ENCODE data around the gene CPEB3. TPM values are rescaled to one million over a fixed set of nuclear protein-coding genes. Genes with fewer than 3 reads are reported as not detected.

The CPEB3 gene
- total RNA-seq, 1 donor from 2014 or later: 1.1 TPM

- TF ChIP-seq, protein P1, sequence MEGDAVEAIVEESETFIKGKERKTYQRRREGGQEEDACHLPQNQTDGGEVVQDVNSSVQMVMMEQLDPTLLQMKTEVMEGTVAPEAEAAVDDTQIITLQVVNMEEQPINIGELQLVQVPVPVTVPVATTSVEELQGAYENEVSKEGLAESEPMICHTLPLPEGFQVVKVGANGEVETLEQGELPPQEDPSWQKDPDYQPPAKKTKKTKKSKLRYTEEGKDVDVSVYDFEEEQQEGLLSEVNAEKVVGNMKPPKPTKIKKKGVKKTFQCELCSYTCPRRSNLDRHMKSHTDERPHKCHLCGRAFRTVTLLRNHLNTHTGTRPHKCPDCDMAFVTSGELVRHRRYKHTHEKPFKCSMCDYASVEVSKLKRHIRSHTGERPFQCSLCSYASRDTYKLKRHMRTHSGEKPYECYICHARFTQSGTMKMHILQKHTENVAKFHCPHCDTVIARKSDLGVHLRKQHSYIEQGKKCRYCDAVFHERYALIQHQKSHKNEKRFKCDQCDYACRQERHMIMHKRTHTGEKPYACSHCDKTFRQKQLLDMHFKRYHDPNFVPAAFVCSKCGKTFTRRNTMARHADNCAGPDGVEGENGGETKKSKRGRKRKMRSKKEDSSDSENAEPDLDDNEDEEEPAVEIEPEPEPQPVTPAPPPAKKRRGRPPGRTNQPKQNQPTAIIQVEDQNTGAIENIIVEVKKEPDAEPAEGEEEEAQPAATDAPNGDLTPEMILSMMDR (IDR thresholded peaks at IDR 0.05): no peak
- peaks cover 11% of the 10 kb centered on the region for H3K4me1 Mint-ChIP-seq (ENCODE audit: low read depth)
- H3K27ac Mint-ChIP-seq (ENCODE audit: unreplicated experiment): no peak overlapping the region
- H3K4me3 Mint-ChIP-seq (ENCODE audit: unreplicated experiment): no peak overlapping the region
- H3K9me3 Mint-ChIP-seq (ENCODE audit: low read depth): no peaks in the 10 kb centered on the region
- DNase-seq (ENCODE audit: low spot score): no peak
- H3K36me3 Mint-ChIP-seq (ENCODE audit: low read depth): no peaks in the 10 kb centered on the region
- no peaks in the 10 kb centered on the region for H3K27me3 Mint-ChIP-seq (ENCODE audit: low read depth)
Observed at GRCh38 chr10:92265687-92266258, 25.1 kb downstream of the CPEB3 start.

DNA sequence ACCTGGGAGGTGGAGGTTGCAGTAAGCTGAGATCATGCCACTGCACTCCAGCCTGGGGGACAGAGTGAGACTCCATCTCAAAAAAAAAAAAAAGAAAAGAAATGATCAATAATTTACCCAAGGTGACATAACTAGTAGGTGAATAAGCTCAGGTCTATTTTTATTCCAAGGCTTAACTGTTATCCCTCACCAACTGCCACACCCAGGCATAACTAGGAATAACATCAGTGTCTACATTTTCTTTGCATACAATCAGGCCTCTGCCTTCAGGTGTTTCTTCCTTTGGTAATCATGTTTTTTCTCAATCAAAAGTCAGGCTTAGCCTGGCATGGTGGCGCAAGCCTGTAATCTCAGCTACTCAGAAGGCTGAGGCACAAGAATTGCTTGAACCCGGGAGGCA lies 26.6 kb downstream of the CPEB3 start:
- H3K27me3 Mint-ChIP-seq (ENCODE audit: low read depth): no peaks in the 10 kb centered on the region
- no peaks in the 10 kb centered on the region for H3K9me3 Mint-ChIP-seq (ENCODE audit: low read depth)
- H3K4me3 Mint-ChIP-seq (ENCODE audit: unreplicated experiment): no peak overlapping the region
- H3K36me3 Mint-ChIP-seq (ENCODE audit: low read depth): no peaks in the 10 kb centered on the region
- no peak for DNase-seq (ENCODE audit: low spot score)
- TF ChIP-seq, protein P1 (IDR thresholded peaks at IDR 0.05): no peak
- no peak overlapping the region for H3K27ac Mint-ChIP-seq (ENCODE audit: unreplicated experiment)
- H3K4me1 Mint-ChIP-seq (ENCODE audit: low read depth): peaks cover 11% of the 10 kb centered on the region

DNA sequence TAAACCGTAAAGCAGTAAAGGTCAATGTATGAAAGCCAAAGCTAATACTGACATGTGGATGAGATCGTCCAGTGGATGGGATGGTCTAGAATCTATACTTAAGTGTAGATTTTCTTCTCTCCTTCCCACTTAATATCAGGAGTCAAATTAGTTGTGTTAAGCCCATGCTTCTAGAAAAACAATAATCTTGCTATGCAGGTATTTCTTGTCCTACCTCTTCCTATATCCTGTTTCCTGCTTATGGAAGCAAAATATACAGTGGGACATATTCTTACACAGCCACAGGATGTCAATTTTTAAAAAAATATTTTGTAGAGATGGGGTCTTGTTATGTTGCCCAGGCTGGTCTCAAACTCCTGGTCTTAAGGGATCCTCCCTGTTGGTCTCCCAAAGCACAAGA lies 27.5 kb downstream of the CPEB3 start:
- TF ChIP-seq, protein P1 (IDR thresholded peaks at IDR 0.05): no peak
- peaks cover 11% of the 10 kb centered on the region for H3K4me1 Mint-ChIP-seq (ENCODE audit: low read depth)
- no peaks in the 10 kb centered on the region for H3K36me3 Mint-ChIP-seq (ENCODE audit: low read depth)
- H3K27me3 Mint-ChIP-seq (ENCODE audit: low read depth): no peaks in the 10 kb centered on the region
- H3K9me3 Mint-ChIP-seq (ENCODE audit: low read depth): no peaks in the 10 kb centered on the region
- H3K27ac Mint-ChIP-seq (ENCODE audit: unreplicated experiment): no peak overlapping the region
- DNase-seq (ENCODE audit: low spot score): no peak
- no peak overlapping the region for H3K4me3 Mint-ChIP-seq (ENCODE audit: unreplicated experiment)

DNA sequence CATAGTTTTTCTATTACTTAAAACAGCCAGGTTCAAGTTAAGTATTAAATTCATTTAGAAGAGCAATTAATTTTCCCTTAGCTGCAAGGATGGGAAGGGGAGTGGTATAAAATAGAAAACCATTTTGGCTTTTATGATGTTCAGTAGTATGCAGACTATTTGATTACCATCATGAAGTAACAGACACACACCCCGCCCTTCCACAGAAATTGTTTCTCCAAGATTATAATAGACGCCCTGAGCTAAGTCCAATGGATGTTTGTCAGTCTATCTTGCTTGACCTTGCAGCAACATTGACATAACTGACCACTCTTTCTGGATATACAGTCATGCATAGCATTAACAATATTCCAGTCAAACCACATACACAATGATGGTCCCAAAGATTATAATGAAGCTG lies 42.3 kb downstream of the CPEB3 start:
- no peak for DNase-seq (ENCODE audit: low spot score)
- Mint-ChIP-seq H3K27ac (ENCODE audit: unreplicated experiment) (no peak overlapping the region), H3K9me3 (ENCODE audit: low read depth) (no peaks in the 10 kb centered on the region), H3K36me3 (ENCODE audit: low read depth) (no peaks in the 10 kb centered on the region), H3K4me3 (ENCODE audit: unreplicated experiment) (no peak overlapping the region), H3K4me1 (ENCODE audit: low read depth) (peaks cover under 1% of the 10 kb centered on the region), H3K27me3 (ENCODE audit: low read depth) (no peaks in the 10 kb centered on the region)
- TF ChIP-seq, protein P1 (IDR thresholded peaks at IDR 0.05): no peak

GRCh38 chr10:92244796-92245195 lies 46.1 kb downstream of the CPEB3 start:
- H3K9me3 Mint-ChIP-seq (ENCODE audit: low read depth): no peaks in the 10 kb centered on the region
- no peak overlapping the region for H3K4me3 Mint-ChIP-seq (ENCODE audit: unreplicated experiment)
- no peaks in the 10 kb centered on the region for H3K36me3 Mint-ChIP-seq (ENCODE audit: low read depth)
- H3K4me1 Mint-ChIP-seq (ENCODE audit: low read depth): peaks cover 22% of the 10 kb centered on the region
- no peaks in the 10 kb centered on the region for H3K27me3 Mint-ChIP-seq (ENCODE audit: low read depth)
- TF ChIP-seq, protein P1 (IDR thresholded peaks at IDR 0.05): no peak
- H3K27ac Mint-ChIP-seq (ENCODE audit: unreplicated experiment): no peak overlapping the region
- DNase-seq (ENCODE audit: low spot score): no peak

All from chondrocyte (in vitro differentiated cells).